HepG2 (cell line): ENCODE measurements around the gene GJD3. TPM values are rescaled to one million over a fixed set of nuclear protein-coding genes. Genes with fewer than 3 reads are reported as not detected.
A peak's percentile ranks its signal among the peaks of the same experiment; 100 is the strongest.

Source experiments
- ELF1 ChIP-seq: sonication (generic); formaldehyde crosslinking; IDR thresholded peaks from 2 replicates; pipeline ENCODE4 v1.4.0; 2020; ENCODE audit warnings: missing genetic modification reagents
- ETV6 ChIP-seq: sonication (generic); formaldehyde crosslinking; conservative IDR thresholded peaks from 2 replicates; pipeline ENCODE4 v1.4.0; 2020; ENCODE audit warnings: missing genetic modification reagents
- HCFC1 ChIP-seq: fragments of 150-350 bp; IDR thresholded peaks from 2 replicates; pipeline ENCODE4 v1.6.1; 2014; ENCODE audit warnings: low read depth, low read length
- HNF4A ChIP-seq: sonication (generic); formaldehyde crosslinking; IDR thresholded peaks from 2 replicates; pipeline ENCODE4 v1.4.0; 2020; ENCODE audit warnings: missing genetic modification reagents
- IRF1 ChIP-seq: sonication (generic); formaldehyde crosslinking; IDR thresholded peaks from 2 replicates; pipeline ENCODE4 v1.4.0; 2020; ENCODE audit warnings: low read depth, mild to moderate bottlenecking, missing genetic modification reagents
- JUN ChIP-seq: sonication (generic); formaldehyde crosslinking; IDR thresholded peaks from 2 replicates; pipeline ENCODE4 v1.4.0; 2020; ENCODE audit warnings: mild to moderate bottlenecking, missing genetic modification reagents
- MTF2 ChIP-seq: sonication (generic); formaldehyde crosslinking; IDR thresholded peaks from 2 replicates; pipeline ENCODE4 v1.5.0; 2020; ENCODE audit warnings: missing genetic modification reagents, borderline replicate concordance
- NFIB ChIP-seq: sonication (generic); formaldehyde crosslinking; IDR thresholded peaks from 2 replicates; pipeline ENCODE4 v1.9.0; 2021; ENCODE audit warnings: missing genetic modification reagents, mild to moderate bottlenecking, borderline replicate concordance
- POLR2A ChIP-seq, 2 experiments: IDR thresholded peaks; 2 replicates each; pipeline ENCODE4 v1.6.1; 2011; ENCODE audit warnings: low read depth in 2 of 2, low read length in 2 of 2, mild to moderate bottlenecking in 1 of 2, moderate library complexity in 1 of 2; ENCODE audit not compliant: insufficient read depth in 1 of 2
- RBM39 ChIP-seq: fragments of 200-400 bp; formaldehyde crosslinking; IDR thresholded peaks from one replicate; pipeline ENCODE4 v1.6.1; 2018; ENCODE audit warnings: antibody characterized with exemption, mild to moderate bottlenecking, low read depth, low read length; ENCODE audit not compliant: poor library complexity, severe bottlenecking
- SAFB2 ChIP-seq: sonication (generic); formaldehyde crosslinking; IDR thresholded peaks from 2 replicates; pipeline ENCODE4 v1.5.1; 2020; ENCODE audit warnings: missing genetic modification reagents, low read depth, mild to moderate bottlenecking, borderline replicate concordance
- SMC3 ChIP-seq: IDR thresholded peaks from 2 replicates; pipeline ENCODE4 v1.6.1; 2011; ENCODE audit warnings: low read length, improper control_type of control experiment
- THAP11 ChIP-seq: IDR thresholded peaks from 2 replicates; pipeline ENCODE4 v1.6.1; 2016; ENCODE audit warnings: missing biosample characterization, missing genetic modification reagents
- ZBTB40 ChIP-seq, 2 experiments: fragments of 450-650 bp in 1 of 2; sonication (generic) in 1 of 2; formaldehyde crosslinking in 1 of 2; IDR thresholded peaks; 2 replicates each; pipeline versions ENCODE4 v1.6.1 to v1.8.0; 2016 to 2022; ENCODE audit warnings: antibody characterized with exemption in 1 of 2, mild to moderate bottlenecking in 1 of 2, missing genetic modification reagents in 1 of 2
- ZFP82 ChIP-seq: sonication (generic); formaldehyde crosslinking; IDR thresholded peaks from 2 replicates; pipeline ENCODE4 v1.5.1; 2020; ENCODE audit warnings: mild to moderate bottlenecking, missing genetic modification reagents, borderline replicate concordance
- ZNF143 ChIP-seq: sonication (generic); formaldehyde crosslinking; IDR thresholded peaks from 2 replicates; pipeline ENCODE4 v1.4.0; 2020; ENCODE audit warnings: missing genetic modification reagents
- ZNF367 ChIP-seq: sonication (generic); formaldehyde crosslinking; IDR thresholded peaks from 2 replicates; pipeline ENCODE4 v1.4.0; 2020; ENCODE audit warnings: missing genetic modification reagents, borderline replicate concordance
- ZNF430 ChIP-seq: sonication (generic); formaldehyde crosslinking; IDR thresholded peaks from 2 replicates; pipeline ENCODE4 v1.9.0; 2021; ENCODE audit warnings: mild to moderate bottlenecking, missing genetic modification reagents
- ZNF580 ChIP-seq: IDR thresholded peaks from 2 replicates; pipeline ENCODE4 v1.6.1; 2016; ENCODE audit warnings: low read depth, borderline replicate concordance
- ZNF839 ChIP-seq: sonication (generic); formaldehyde crosslinking; IDR thresholded peaks from 2 replicates; pipeline ENCODE4 v1.4.0; 2020; ENCODE audit warnings: missing genetic modification reagents, mild to moderate bottlenecking, borderline replicate concordance
- ZNF883 ChIP-seq: sonication (generic); formaldehyde crosslinking; IDR thresholded peaks from 2 replicates; pipeline ENCODE4 v1.5.1; 2020; ENCODE audit warnings: mild to moderate bottlenecking, missing genetic modification reagents; ENCODE audit errors: not compliant biosample characterization
- polyA plus RNA-seq, 8 experiments: library from polyadenylated mRNA; depleted of rRNA in 3 of 8; stranded (reverse) in 7 of 8; unstranded in 1 of 8; fragments of >200 nt; fragmentation: Illumina TruSeq in 4 of 8; extraction: Trizol in 4 of 8; gene quantifications; 2 replicates each; pipeline versions ENCODE4 v1.2.1 to v1.2.3, GENCODE V29; 2011 to 2016; ENCODE audit warnings: low read depth in 4 of 8, missing spikeins in 1 of 8, mixed read lengths in 1 of 8; ENCODE audit not compliant: insufficient read depth in 1 of 8
- total RNA-seq, 5 experiments: library from RNA; depleted of rRNA; stranded (reverse); fragments of >200 nt; fragmentation: Illumina TruSeq; extraction: Trizol; gene quantifications; 2 replicates each; pipeline ENCODE4 v1.2.3, GENCODE V29; 2016; ENCODE audit warnings: low read depth in 1 of 5

Gene GJD3
- total and polyA plus RNA-seq, 2 of the 13 experiments (the other 11 are each of a cell fraction or from before 2014, with no cell fraction given), result not detected

- no peak for TF ChIP-seq ZBTB40 (IDR thresholded peaks at IDR 0.05)
- TF ChIP-seq ZBTB40 (CRISPR knock-in tag; IDR thresholded peaks at IDR 0.05), result no peak
- no peak for TF ChIP-seq ZFP82 (CRISPR knock-in tag)
- no peak for TF ChIP-seq HNF4A
- no peak for TF ChIP-seq RBM39
- no peak for TF ChIP-seq NFIB (CRISPR knock-in tag)
- peak; percentile 33; the same call in 1 of the 2 replicates for TF ChIP-seq ELF1 (CRISPR knock-in tag)
- peak; percentile 86 for TF ChIP-seq ZNF143 (CRISPR knock-in tag)
- TF ChIP-seq ZNF883 (CRISPR knock-in tag), result no peak
- no peak for TF ChIP-seq SAFB2 (CRISPR knock-in tag)
- no peak for TF ChIP-seq POLR2A (IDR thresholded peaks at IDR 0.05; ENCODE audit: insufficient read depth in 1 of 2, low read depth in 2 of 2, low read length in 2 of 2)
- TF ChIP-seq IRF1, result no peak
- TF ChIP-seq MTF2, result no peak
- TF ChIP-seq ZNF580, result no peak
- TF ChIP-seq ZNF839 (CRISPR knock-in tag), result no peak
- TF ChIP-seq ZNF367, result no peak
- peak; percentile 96 for TF ChIP-seq THAP11 (CRISPR knock-in tag)
- no peak for TF ChIP-seq SMC3
- TF ChIP-seq ETV6 (CRISPR knock-in tag), result no peak
- no peak for TF ChIP-seq JUN (CRISPR knock-in tag)
- TF ChIP-seq ZNF430 (CRISPR knock-in tag), result no peak
- peak; percentile 27; the same call in 1 of the 2 replicates for TF ChIP-seq HCFC1
Measured at GRCh38 chr17:40371261-40371929, 6.9 kb upstream of the GJD3 start (continued).
